DOHH2 (cell line): ENCODE measurements around the gene FAM181A.

Source experiments
- H3F3A ChIP-seq: fragments of 200-600 bp; sonication (generic), shearing (Covaris generic); 2 replicates; pipeline ENCODE4 v1.6.0; 2016; ENCODE audit warnings: antibody characterized with exemption, mild to moderate bottlenecking; ENCODE audit not compliant: control insufficient read depth, insufficient read depth
- H3K27ac ChIP-seq: fragments of 200-600 bp; sonication (generic); 2 replicates; pipeline ENCODE4 v1.5.1; 2014; ENCODE audit warnings: low read depth, mild to moderate bottlenecking, low read length, moderate library complexity
- H3K27me3 ChIP-seq: fragments of 200-600 bp; sonication (generic); 2 replicates; pipeline ENCODE4 v1.6.1; 2014; ENCODE audit warnings: mild to moderate bottlenecking, low read length, mixed read lengths; ENCODE audit not compliant: control insufficient read depth
- H3K36me3 ChIP-seq: fragments of 200-600 bp; sonication (generic); 2 replicates; pipeline ENCODE4 v1.6.1; 2014; ENCODE audit warnings: mild to moderate bottlenecking, low read length, moderate library complexity, mixed read lengths; ENCODE audit not compliant: control insufficient read depth
- H3K4me1 ChIP-seq: fragments of 200-600 bp; sonication (generic); 2 replicates; pipeline ENCODE4 v1.6.1; 2014; ENCODE audit warnings: mild to moderate bottlenecking, low read length, mixed read lengths; ENCODE audit not compliant: control insufficient read depth
- H3K4me2 ChIP-seq: fragments of 200-600 bp; sonication (generic); 2 replicates; pipeline ENCODE4 v1.6.0; 2014; ENCODE audit warnings: mild to moderate bottlenecking, low read length, moderate library complexity
- H3K4me3 ChIP-seq: fragments of 200-600 bp; sonication (generic); 2 replicates; pipeline ENCODE4 v1.5.1; 2014; ENCODE audit warnings: mild to moderate bottlenecking, low read length, mixed read lengths
- H3K79me2 ChIP-seq: fragments of 200-600 bp; sonication (generic); 2 replicates; pipeline ENCODE4 v1.6.1; 2014; ENCODE audit warnings: mild to moderate bottlenecking, low read length, mixed read lengths; ENCODE audit not compliant: control insufficient read depth
- H3K9me2 ChIP-seq: fragments of 200-600 bp; sonication (generic); replicated peaks from 2 replicates; pipeline ENCODE4 v1.6.1; 2014; ENCODE audit warnings: mild to moderate bottlenecking, low read length, mixed read lengths; ENCODE audit not compliant: control insufficient read depth
- H3K9me3 ChIP-seq: fragments of 200-600 bp; sonication (generic); 2 replicates; pipeline ENCODE4 v1.6.1; 2014; ENCODE audit warnings: antibody characterized with exemption, low read length, mixed read lengths; ENCODE audit not compliant: control insufficient read depth, insufficient read depth
- H4K20me1 ChIP-seq: fragments of 200-600 bp; sonication (generic); 2 replicates; pipeline ENCODE4 v1.6.0; 2014; ENCODE audit warnings: low read depth, mild to moderate bottlenecking, antibody characterized with exemption, low read length, moderate library complexity; ENCODE audit not compliant: control insufficient read depth, insufficient read depth
- CTCF ChIP-seq: fragments of 200-600 bp; sonication (generic); IDR thresholded peaks from one replicate; pipeline ENCODE4 v1.5.1; 2014; ENCODE audit warnings: antibody characterized with exemption, mild to moderate bottlenecking, low read depth, low read length; ENCODE audit not compliant: poor library complexity, severe bottlenecking
- EZH2phosphoT487 ChIP-seq: fragments of 200-600 bp; sonication (generic); IDR thresholded peaks from 2 replicates; pipeline ENCODE4 v1.6.1; 2017; ENCODE audit warnings: borderline replicate concordance, mild to moderate bottlenecking, antibody characterized with exemption, low read length, moderate library complexity, mixed read lengths

Gene FAM181A

GRCh38 chr14:93963692-93964091 is 36.5 kb downstream of the FAM181A start:
- H3K79me2 ChIP-seq, result no peaks in the 10 kb centered on the region
- peaks cover 45% of the 10 kb centered on the region for H3F3A ChIP-seq
- peak overlapping the region; percentile 67 for H3K4me3 ChIP-seq
- H4K20me1 ChIP-seq, result no peaks in the 10 kb centered on the region
- no peaks in the 10 kb centered on the region for H3K9me2 ChIP-seq
- H3K9me3 ChIP-seq, result no peaks in the 10 kb centered on the region
- no peaks in the 10 kb centered on the region for H3K27me3 ChIP-seq
- H3K4me2 ChIP-seq, result peak overlapping the region; percentile 88
- peak overlapping the region; percentile 98 for H3K27ac ChIP-seq
- no peak for TF ChIP-seq CTCF
- TF ChIP-seq EZH2phosphoT487, result no peak
- peaks cover 3% of the 10 kb centered on the region; the same call in 1 of the 2 replicates for H3K36me3 ChIP-seq
- peaks cover 99% of the 10 kb centered on the region for H3K4me1 ChIP-seq

- Histone ChIP-seq H3K27ac (peak overlapping the region; percentile 98), H3K4me1 (peaks cover 99% of the 10 kb centered on the region), H3K9me3 (no peaks in the 10 kb centered on the region), H4K20me1 (no peaks in the 10 kb centered on the region), H3F3A (peaks cover 41% of the 10 kb centered on the region), H3K27me3 (no peaks in the 10 kb centered on the region), H3K79me2 (no peaks in the 10 kb centered on the region), H3K36me3 (peaks cover 3% of the 10 kb centered on the region; the same call in 1 of the 2 replicates), H3K4me2 (peak overlapping the region; percentile 88), H3K9me2 (no peaks in the 10 kb centered on the region), H3K4me3 (no peak overlapping the region)
- TF ChIP-seq EZH2phosphoT487, result no peak
- TF ChIP-seq CTCF, result no peak
Observed at GRCh38 chr14:93964281-93964680, 37.1 kb downstream of the FAM181A start.

GRCh38 chr14:93964820-93965286 is 37.7 kb downstream of the FAM181A start:
- no peaks in the 10 kb centered on the region for H3K27me3 ChIP-seq
- no peaks in the 10 kb centered on the region for H3K79me2 ChIP-seq
- H3K9me2 ChIP-seq, result no peaks in the 10 kb centered on the region
- H4K20me1 ChIP-seq, result no peaks in the 10 kb centered on the region
- TF ChIP-seq CTCF (no peak), EZH2phosphoT487 (no peak)
- no peaks in the 10 kb centered on the region for H3K9me3 ChIP-seq
- peaks cover 99% of the 10 kb centered on the region for H3K4me1 ChIP-seq
- peaks cover 3% of the 10 kb centered on the region; the same call in 1 of the 2 replicates for H3K36me3 ChIP-seq
- no peak overlapping the region for H3K4me3 ChIP-seq
- peaks cover 40% of the 10 kb centered on the region for H3F3A ChIP-seq
- peak overlapping the region; percentile 15; the same call in 1 of the 2 replicates for H3K27ac ChIP-seq
- H3K4me2 ChIP-seq, result no peak overlapping the region
